Stimulated activated CD8-positive, alpha-beta memory T cell treated with anti-CD3 and anti-CD28 coated beads, Interleukin-15, amount 100 ng/mL, for 1 hour (primary cell): Measurements from ENCODE around the gene DNAH9.

Source experiments
- DNase-seq: peaks from one replicate; pipeline ENCODE4 v3.0.0-alpha.2; 2020; ENCODE audit warnings: low read depth

DNAH9 gene

GRCh38 chr17:11598274-11599221 is at the start of gene DNAH9:
Gene DNAH9 (plus strand): TSS chr17:11598470. CDS start chr17:11598499, 29 bp downstream.
- DNase-seq = no peak

- no peak for DNase-seq
Observed at GRCh38 chr17:11550431-11550830, 47.8 kb upstream of the DNAH9 start.

- no peak for DNase-seq
Observed at GRCh38 chr17:11551442-11551841, 46.8 kb upstream of the DNAH9 start.

- no peak for DNase-seq
Observed at GRCh38 chr17:11553135-11553534, 45.1 kb upstream of the DNAH9 start.

GRCh38 chr17:11554042-11554441 is 44.2 kb upstream of the DNAH9 start:
- DNase-seq = no peak

- no peak for DNase-seq
Observed at GRCh38 chr17:11554542-11554941, 43.7 kb upstream of the DNAH9 start.

- no peak for DNase-seq
Observed at GRCh38 chr17:11555530-11555929, 42.7 kb upstream of the DNAH9 start.

- no peak for DNase-seq
Observed at GRCh38 chr17:11557727-11558452, 40.4 kb upstream of the DNAH9 start.

- no peak for DNase-seq
Observed at GRCh38 chr17:11558681-11559234, 39.5 kb upstream of the DNAH9 start.

- DNase-seq = no peak
Observed at GRCh38 chr17:11559601-11560000, 38.7 kb upstream of the DNAH9 start.

GRCh38 chr17:11561281-11561680 is 37.0 kb upstream of the DNAH9 start:
- no peak for DNase-seq

- no peak for DNase-seq
Observed at GRCh38 chr17:11561702-11562101, 36.6 kb upstream of the DNAH9 start.

GRCh38 chr17:11564589-11565380 is 33.5 kb upstream of the DNAH9 start:
- DNase-seq = no peak

- DNase-seq = no peak
Observed at GRCh38 chr17:11565591-11565990, 32.7 kb upstream of the DNAH9 start.

- DNase-seq = no peak
Observed at GRCh38 chr17:11578998-11579397, 19.3 kb upstream of the DNAH9 start.

- DNase-seq = no peak
Observed at GRCh38 chr17:11580677-11581076, 17.6 kb upstream of the DNAH9 start.

GRCh38 chr17:11582217-11582616 is 16.1 kb upstream of the DNAH9 start:
- DNase-seq = no peak

- no peak for DNase-seq
Observed at GRCh38 chr17:11583306-11583992, 14.8 kb upstream of the DNAH9 start.

- no peak for DNase-seq
Observed at GRCh38 chr17:11589716-11590115, 8.6 kb upstream of the DNAH9 start.

- DNase-seq = no peak
Observed at GRCh38 chr17:11601661-11602060, 3.4 kb downstream of the DNAH9 start.

- no peak for DNase-seq
Observed at GRCh38 chr17:11608396-11608795, 10.1 kb downstream of the DNAH9 start.
